H1 (cell line): ENCODE results near the gene PARM1. TPM values are rescaled to one million over a fixed set of nuclear protein-coding genes. Genes with fewer than 3 reads are reported as not detected.

Experiments
- CTCF ChIA-PET: fragments of 300-600 bp; sonication (Branson Sonifier 250); formaldehyde crosslinking; loops from one replicate; lab custom pipeline; 2021; ENCODE audit not compliant: partially characterized antibody; lab: Charles Lee
- POLR2A ChIA-PET: fragments of 300-600 bp; sonication (Branson Sonifier 250); formaldehyde crosslinking; loops from one replicate; lab custom pipeline; 2021; ENCODE audit warnings: inconsistent platforms; ENCODE audit not compliant: partially characterized antibody; lab: Charles Lee
- DNase-seq, 2 experiments: peaks; one replicate each; pipeline versions ENCODE4 v3.0.0 to v3.0.0-alpha.2; 2010 to 2022; ENCODE audit warnings: low spot score in 2 of 2, low read depth in 1 of 2, mixed read lengths in 1 of 2
- FAIRE-seq: peaks from 2 replicates; lab custom pipeline; 2011; peaks lifted over from hg19 to GRCh38; lab: Jason Lieb, UNC
- H2AFZ ChIP-seq: 2 replicates; pipeline ENCODE4 v1.8.1; 2012; ENCODE audit warnings: low read length, inconsistent platforms
- H2AK5ac ChIP-seq: 2 replicates; pipeline ENCODE4 v1.6.1; 2013; ENCODE audit warnings: low read depth, low read length
- H2BK120ac ChIP-seq: replicated peaks from 2 replicates; pipeline ENCODE3; 2013; ENCODE audit warnings: low read depth, low read length, inconsistent platforms
- H2BK12ac ChIP-seq: 2 replicates; pipeline ENCODE4 v1.6.1; 2013; ENCODE audit warnings: low read depth, low read length
- H2BK15ac ChIP-seq: 2 replicates; pipeline ENCODE4 v1.6.1; 2013; ENCODE audit warnings: low read length
- H2BK20ac ChIP-seq: 2 replicates; pipeline ENCODE4 v1.6.1; 2013; ENCODE audit warnings: low read length
- H2BK5ac ChIP-seq: 2 replicates; pipeline ENCODE4 v1.6.1; 2013; ENCODE audit warnings: low read depth, low read length
- H3K14ac ChIP-seq: 2 replicates; pipeline ENCODE4 v1.6.1; 2013; ENCODE audit warnings: inconsistent platforms; ENCODE audit not compliant: insufficient read length
- H3K18ac ChIP-seq: 2 replicates; pipeline ENCODE4 v1.6.1; 2013; ENCODE audit warnings: low read length; ENCODE audit errors: extremely low read depth
- H3K23ac ChIP-seq: 2 replicates; pipeline ENCODE4 v1.6.1; 2013; ENCODE audit warnings: inconsistent platforms; ENCODE audit not compliant: insufficient read length
- H3K23me2 ChIP-seq: 2 replicates; pipeline ENCODE4 v1.6.1; 2013; ENCODE audit warnings: low read depth, low read length
- H3K27ac ChIP-seq: 2 replicates; pipeline ENCODE4 v1.6.1; 2011; ENCODE audit warnings: low read depth, low read length, inconsistent platforms
- H3K27me3 ChIP-seq, 4 experiments: replicated peaks in 1 of 4; 1 replicate in 1 of 4; 2 replicates in 3 of 4; pipeline versions ENCODE4 v1.6.1 to v1.8.1; 2011 to 2013; ENCODE audit warnings: low read length in 3 of 4, mild to moderate bottlenecking in 3 of 4, inconsistent platforms in 2 of 4, mixed read lengths in 2 of 4, moderate library complexity in 1 of 4; ENCODE audit not compliant: control insufficient read depth in 3 of 4, insufficient read depth in 3 of 4; ENCODE audit errors: extremely low read depth in 1 of 4
- H3K36me3 ChIP-seq, 4 experiments: 2 replicates each; pipeline versions ENCODE4 v1.6.1 to v1.8.1; 2011 to 2013; ENCODE audit warnings: mild to moderate bottlenecking in 4 of 4, low read length in 3 of 4, moderate library complexity in 2 of 4, control low read depth in 1 of 4, inconsistent platforms in 1 of 4; ENCODE audit not compliant: insufficient read depth in 4 of 4, control insufficient read depth in 2 of 4
- H3K4ac ChIP-seq: replicated peaks from 2 replicates; pipeline ENCODE3; 2013; ENCODE audit warnings: low read length, low read depth, mixed read lengths, inconsistent platforms; ENCODE audit not compliant: insufficient read length
- H3K4me1 ChIP-seq, 4 experiments: replicated peaks in 1 of 4; 1 replicate in 1 of 4; 2 replicates in 3 of 4; pipeline versions ENCODE4 v1.6.1 to v1.8.1; 2011 to 2013; ENCODE audit warnings: low read length in 3 of 4, inconsistent platforms in 2 of 4, mixed read lengths in 1 of 4; ENCODE audit not compliant: insufficient read depth in 4 of 4, control insufficient read depth in 3 of 4
- H3K4me2 ChIP-seq, 2 experiments: 2 replicates each; pipeline versions ENCODE4 v1.6.1 to v1.8.1; 2011 to 2013; ENCODE audit warnings: low read depth in 2 of 2, low read length in 2 of 2, control low read depth in 1 of 2, inconsistent platforms in 1 of 2, mild to moderate bottlenecking in 1 of 2; ENCODE audit not compliant: insufficient read depth in 1 of 2
- H3K4me3 ChIP-seq, 4 experiments: fragments of 200-600, 300-600 bp in 1 of 4; sonication (generic), shearing (Covaris generic), sonication (Bioruptor Twin) in 1 of 4; 2 replicates each; pipeline versions ENCODE4 v1.5.1 to v1.8.1; 2011 to 2016; ENCODE audit warnings: low read length in 4 of 4, low read depth in 3 of 4, control low read depth in 2 of 4, inconsistent platforms in 2 of 4, mild to moderate bottlenecking in 2 of 4, mixed read lengths in 1 of 4, moderate library complexity in 1 of 4; ENCODE audit not compliant: insufficient read depth in 2 of 4; ENCODE audit errors: extremely low read depth in 1 of 4
- H3K56ac ChIP-seq: replicated peaks from 2 replicates; pipeline ENCODE3; 2013; ENCODE audit warnings: low read depth, mild to moderate bottlenecking, mixed read lengths, low read length, inconsistent platforms; ENCODE audit not compliant: insufficient read length
- H3K79me1 ChIP-seq: 2 replicates; pipeline ENCODE4 v1.6.1; 2013; ENCODE audit warnings: low read depth, low read length, control low read depth
- H3K79me2 ChIP-seq, 2 experiments: 2 replicates each; pipeline versions ENCODE4 v1.6.1 to v1.8.1; 2012 to 2013; ENCODE audit warnings: low read length in 2 of 2, mild to moderate bottlenecking in 2 of 2, inconsistent platforms in 1 of 2; ENCODE audit not compliant: insufficient read depth in 2 of 2, control insufficient read depth in 1 of 2
- H3K9ac ChIP-seq, 4 experiments: replicated peaks in 1 of 4; 1 replicate in 1 of 4; 2 replicates in 3 of 4; pipeline versions ENCODE4 v1.6.1 to v1.8.1; 2011 to 2013; ENCODE audit warnings: low read depth in 3 of 4, low read length in 3 of 4, control low read depth in 2 of 4, mild to moderate bottlenecking in 2 of 4, moderate library complexity in 2 of 4, inconsistent platforms in 1 of 4; ENCODE audit errors: extremely low read depth in 1 of 4
- H3K9me3 ChIP-seq, 2 experiments: 2 replicates each; pipeline versions ENCODE4 v1.6.1 to v1.8.1; 2012 to 2013; ENCODE audit warnings: mild to moderate bottlenecking in 2 of 2, moderate library complexity in 2 of 2, control low read depth in 1 of 2, inconsistent platforms in 1 of 2, low read depth in 1 of 2, low read length in 1 of 2, mixed read lengths in 1 of 2; ENCODE audit not compliant: insufficient read depth in 2 of 2
- H4K20me1 ChIP-seq, 2 experiments: replicated peaks in 1 of 2; 2 replicates each; pipeline versions ENCODE3 to v1.8.1; 2011 to 2013; ENCODE audit warnings: inconsistent platforms in 2 of 2, low read length in 2 of 2, mild to moderate bottlenecking in 1 of 2; ENCODE audit not compliant: insufficient read depth in 2 of 2, control insufficient read depth in 1 of 2
- H4K5ac ChIP-seq: 2 replicates; pipeline ENCODE4 v1.6.1; 2013; ENCODE audit warnings: low read length, low read depth, mixed read lengths, inconsistent platforms; ENCODE audit not compliant: insufficient read length
- H4K8ac ChIP-seq: 2 replicates; pipeline ENCODE4 v1.8.0; 2013; ENCODE audit warnings: mild to moderate bottlenecking, moderate library complexity, low read length, inconsistent platforms; ENCODE audit not compliant: insufficient read depth; ENCODE audit errors: extremely low read depth
- H4K91ac ChIP-seq: replicated peaks from 2 replicates; pipeline ENCODE3; 2013; ENCODE audit warnings: low read length, mixed read lengths, inconsistent platforms; ENCODE audit not compliant: insufficient read length
- ATF2 ChIP-seq: IDR thresholded peaks from 2 replicates; pipeline ENCODE4 v1.6.1; 2012; ENCODE audit warnings: low read length, inconsistent platforms
- BACH1 ChIP-seq: IDR thresholded peaks from 2 replicates; pipeline ENCODE4 v1.6.1; 2012; ENCODE audit warnings: low read length, improper control_type of control experiment
- BCL11A ChIP-seq, 2 experiments: IDR thresholded peaks; one replicate each; pipeline ENCODE4 v1.6.1; 2011; ENCODE audit warnings: low read depth in 2 of 2, low read length in 2 of 2, mild to moderate bottlenecking in 2 of 2
- CBX8 ChIP-seq: fragments of 300-800, 300-1000 bp; sonication (generic); IDR thresholded peaks from 2 replicates; pipeline ENCODE4 v1.7.1; 2016; ENCODE audit warnings: low read depth, low read length, borderline replicate concordance
- CHD2 ChIP-seq: IDR thresholded peaks from 2 replicates; pipeline ENCODE4 v1.6.1; 2012; ENCODE audit warnings: low read length, improper control_type of control experiment
- NRF1 ChIP-seq: IDR thresholded peaks from 2 replicates; pipeline ENCODE4 v1.6.1; 2011; ENCODE audit warnings: mild to moderate bottlenecking, low read depth, low read length, improper control_type of control experiment
- POU5F1 ChIP-seq: IDR thresholded peaks from 2 replicates; pipeline ENCODE4 v1.6.1; 2011; ENCODE audit warnings: low read depth, mild to moderate bottlenecking, low read length, moderate library complexity
- SIX5 ChIP-seq: IDR thresholded peaks from 2 replicates; pipeline ENCODE4 v1.6.1; 2011; ENCODE audit warnings: mild to moderate bottlenecking, low read depth, low read length
- TAF1 ChIP-seq: IDR thresholded peaks from 2 replicates; pipeline ENCODE4 v1.6.1; 2011; ENCODE audit warnings: mild to moderate bottlenecking, low read depth, low read length
- ZNF274 ChIP-seq: IDR thresholded peaks from 2 replicates; pipeline ENCODE4 v1.7.0; 2012; ENCODE audit warnings: low read length, borderline replicate concordance; ENCODE audit errors: extremely low read depth
- whole genome bisulfite sequencing, 2 experiments: shearing (Covaris generic) in 1 of 2; methylation state at CpG; one replicate each; pipeline versions ENCODE4 v1.1.6 to v1.1.7; 2013 to 2015; ENCODE audit warnings: low lambda C conversion rate in 2 of 2, mixed read lengths in 2 of 2, inconsistent platforms in 1 of 2, low coverage in 1 of 2, missing lambda C conversion rate in 1 of 2; ENCODE audit not compliant: insufficient replicate concordance in 2 of 2, insufficient coverage in 1 of 2, insufficient read length in 1 of 2; ENCODE audit errors: extremely low coverage in 1 of 2, missing lambda C conversion rate in 1 of 2; 5-methylcytosine and 5-hydroxymethylcytosine counted together
- polyA plus RNA-seq, 7 experiments: library from polyadenylated mRNA; depleted of rRNA in 3 of 7; stranded (reverse) in 5 of 7; unstranded in 2 of 7; fragments of >200 nt in 5 of 7; fragments of 200-250 nt in 2 of 7; gene quantifications; 1 replicate in 5 of 7; 2 replicates in 1 of 7; 4 replicates in 1 of 7; pipeline versions ENCODE4 v1.2.1 to v1.2.3, GENCODE V29; 2011 to 2013; ENCODE audit warnings: missing spikeins in 2 of 7, mixed read lengths in 2 of 7
- total RNA-seq: library from RNA; stranded (reverse); fragmentation: NEBNext Ultra II Directional; extraction: Animal tissue kit (Norgen Biotek cat#: 25700); gene quantifications from 2 replicates; pipeline ENCODE4 v1.2.1, GENCODE V29; 2021
- TF ChIP-seq, protein P1 (sequence below): IDR thresholded peaks from 2 replicates; pipeline ENCODE4 v1.6.1; 2011; ENCODE audit warnings: low read depth, mild to moderate bottlenecking, low read length; ENCODE audit not compliant: insufficient read depth

Gene PARM1
- total and polyA plus RNA-seq, 2 of the 8 experiments (the other 6 are each of a cell fraction or from before 2014, with no cell fraction given): 2.0 to 5.3 TPM

- no peak overlapping the region for H2BK5ac ChIP-seq
- H3K79me1 ChIP-seq: no peaks in the 10 kb centered on the region; the same call in 1 of the 2 replicates
- no peak overlapping the region for H3K14ac ChIP-seq
- 100% methylated on average over 4 of the region's 4 CpGs; no CpG with 5 or more reads in 1 of the 2 experiments for WGBS, 2 experiments
- no peak for FAIRE-seq
- no peak overlapping the region for H2AFZ ChIP-seq
- no peaks in the 10 kb centered on the region for H3K23me2 ChIP-seq
- H3K9me3 ChIP-seq: no peaks in the 10 kb centered on the region
- no peak overlapping the region for H3K4ac ChIP-seq
- no peak overlapping the region for H3K9ac ChIP-seq
- no peak overlapping the region for H2AK5ac ChIP-seq
- H3K4me3 ChIP-seq: no peak overlapping the region
- ChIA-PET POLR2A (no interaction called here), CTCF (no interaction called here)
- H2BK12ac ChIP-seq: no peak overlapping the region
- H4K91ac ChIP-seq: no peak overlapping the region
- H3K56ac ChIP-seq: no peak overlapping the region
- H3K18ac ChIP-seq: no peak overlapping the region
- H4K20me1 ChIP-seq: no peaks in the 10 kb centered on the region
- H3K27me3 ChIP-seq: no peaks in the 10 kb centered on the region
- H3K36me3 ChIP-seq: no peaks in the 10 kb centered on the region
- no peak overlapping the region for H3K27ac ChIP-seq
- H4K5ac ChIP-seq: no peak overlapping the region
- H3K23ac ChIP-seq: no peak overlapping the region
- no peak overlapping the region for H4K8ac ChIP-seq
- DNase-seq: no peak
- H3K4me2 ChIP-seq: no peak overlapping the region
- no peak overlapping the region for H2BK15ac ChIP-seq
- H2BK20ac ChIP-seq: no peak overlapping the region
- H2BK120ac ChIP-seq: no peak overlapping the region
- no peaks in the 10 kb centered on the region for H3K4me1 ChIP-seq
- no peaks in the 10 kb centered on the region for H3K79me2 ChIP-seq
- TF ChIP-seq CHD2: no peak
- no peak for TF ChIP-seq BACH1
- no peak for TF ChIP-seq BCL11A (IDR thresholded peaks at IDR 0.05; ENCODE audit: low read depth in 2 of 2, low read length in 2 of 2)
- no peak for TF ChIP-seq NRF1
- no peak for TF ChIP-seq ZNF274
- no peak for TF ChIP-seq ATF2
- no peak for TF ChIP-seq SIX5
- no peak for TF ChIP-seq TAF1
- TF ChIP-seq CBX8: no peak
- TF ChIP-seq, protein P1, sequence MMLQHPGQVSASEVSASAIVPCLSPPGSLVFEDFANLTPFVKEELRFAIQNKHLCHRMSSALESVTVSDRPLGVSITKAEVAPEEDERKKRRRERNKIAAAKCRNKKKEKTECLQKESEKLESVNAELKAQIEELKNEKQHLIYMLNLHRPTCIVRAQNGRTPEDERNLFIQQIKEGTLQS: no peak
- TF ChIP-seq POU5F1: no peak
Observed at GRCh38 chr4:75038376-75038775, 105.5 kb downstream of the PARM1 start.
